Measurements from ENCODE around the gene KRT4. TPM values are rescaled to one million over a fixed set of nuclear protein-coding genes. Genes with fewer than 3 reads are reported as not detected.
"Not testable (repeated sequence)": the region's sequence is repeated elsewhere in the genome, so short reads cannot be mapped to it uniquely, and the experiment has no call there.

KRT4 gene
- total RNA-seq, 4 donors from 2014 or later, result 0.29 TPM; not detected in 3

- no peak overlapping the region for H3K4me3 ChIP-seq (replicated peaks in 1 of 3)
- intact Hi-C loops (cut with DNase I), result no loop called here
- WGBS, 2 donors, result 64 to 82% methylated on average over 1 of the region's 1 CpG
- H3K4me1 ChIP-seq, result no peaks in the 10 kb centered on the region
- H3K36me3 ChIP-seq, result no peaks in the 10 kb centered on the region
- TF ChIP-seq CTCF (IDR thresholded peaks at IDR 0.05) (no peak), POLR2A (IDR thresholded peaks at IDR 0.05) (no peak)
- no peak for DNase-seq
- no peak overlapping the region for H3K27ac ChIP-seq
- no peaks in the 10 kb centered on the region for H3K27me3 ChIP-seq
- H3K9me3 ChIP-seq, result no peaks in the 10 kb centered on the region
Observed at GRCh38 chr12:52765702-52766101, 48.2 kb downstream of the KRT4 start.

GRCh38 chr12:52763991-52764390 is 49.9 kb downstream of the KRT4 start:
- Histone ChIP-seq H3K36me3 (no peaks in the 10 kb centered on the region), H3K4me3 (replicated peaks in 1 of 3) (no peak overlapping the region), H3K9me3 (no peaks in the 10 kb centered on the region), H3K4me1 (no peaks in the 10 kb centered on the region), H3K27me3 (no peaks in the 10 kb centered on the region), H3K27ac (no peak overlapping the region)
- 84 to 86% methylated on average over 2 of the region's 2 CpGs for WGBS, 2 donors
- no peak for TF ChIP-seq POLR2A (IDR thresholded peaks at IDR 0.05)
- TF ChIP-seq CTCF (IDR thresholded peaks at IDR 0.05), result no peak
- no peak for DNase-seq
- intact Hi-C loops (cut with DNase I), result no loop called here

GRCh38 chr12:52763036-52763659 is 50.8 kb downstream of the KRT4 start:
- intact Hi-C loops (cut with DNase I), result no loop called here
- Histone ChIP-seq H3K27me3 (no peaks in the 10 kb centered on the region), H3K4me3 (replicated peaks in 1 of 3) (no peak overlapping the region), H3K27ac (no peak overlapping the region), H3K36me3 (no peaks in the 10 kb centered on the region), H3K4me1 (no peaks in the 10 kb centered on the region), H3K9me3 (no peaks in the 10 kb centered on the region)
- no peak for TF ChIP-seq POLR2A (IDR thresholded peaks at IDR 0.05)
- TF ChIP-seq CTCF (IDR thresholded peaks at IDR 0.05), result no peak
- WGBS, 2 donors, result 76 to 84% methylated on average over 9 of the region's 9 CpGs
- no peak for DNase-seq

GRCh38 chr12:52761802-52762201 is 52.1 kb downstream of the KRT4 start:
- Histone ChIP-seq H3K9me3 (no peaks in the 10 kb centered on the region), H3K4me3 (replicated peaks in 1 of 3) (no peak overlapping the region), H3K4me1 (no peaks in the 10 kb centered on the region), H3K36me3 (no peaks in the 10 kb centered on the region), H3K27ac (no peak overlapping the region), H3K27me3 (no peaks in the 10 kb centered on the region)
- no peak for TF ChIP-seq CTCF (IDR thresholded peaks at IDR 0.05)
- TF ChIP-seq POLR2A (IDR thresholded peaks at IDR 0.05), result no peak
- intact Hi-C loops (cut with DNase I), result no loop called here
- no peak for DNase-seq
- 70 to 90% methylated on average over 2 of the region's 2 CpGs for WGBS, 2 donors

GRCh38 chr12:52761218-52761617 is 52.7 kb downstream of the KRT4 start:
- 80 to 85% methylated on average over 8 of the region's 8 CpGs for WGBS, 2 donors
- H3K27me3 ChIP-seq; H3K4me1 ChIP-seq; H3K9me3 ChIP-seq; H3K27ac ChIP-seq; DNase-seq; H3K4me3 ChIP-seq (replicated peaks in 1 of 3); intact Hi-C loops (cut with DNase I); H3K36me3 ChIP-seq: not testable (repeated sequence)

- Histone ChIP-seq H3K27me3 (no peaks in the 10 kb centered on the region), H3K36me3 (no peaks in the 10 kb centered on the region), H3K27ac (no peak overlapping the region), H3K9me3 (no peaks in the 10 kb centered on the region), H3K4me3 (replicated peaks in 1 of 3) (no peak overlapping the region), H3K4me1 (no peaks in the 10 kb centered on the region)
- intact Hi-C loops (cut with DNase I), result no loop called here
- DNase-seq, result no peak
- TF ChIP-seq CTCF (IDR thresholded peaks at IDR 0.05) (no peak), POLR2A (IDR thresholded peaks at IDR 0.05) (no peak)
Observed at GRCh38 chr12:52760623-52761022, 53.3 kb downstream of the KRT4 start.
